DND-41 (cell line): Measurements from ENCODE around the gene ZDHHC14.

ENCODE experiments used
- EZH2 ChIP-seq: IDR thresholded peaks from 3 replicates; pipeline ENCODE4 v1.6.1; 2012; ENCODE audit warnings: borderline replicate concordance, low read depth, mild to moderate bottlenecking, moderate library complexity, low read length, inconsistent platforms; ENCODE audit not compliant: severe bottlenecking
- TF ChIP-seq, protein P1 (sequence below): IDR thresholded peaks from 2 replicates; pipeline ENCODE4 v1.5.1; 2012; ENCODE audit warnings: borderline replicate concordance, low read length, moderate library complexity, mild to moderate bottlenecking; ENCODE audit not compliant: poor library complexity, severe bottlenecking; ENCODE audit errors: extremely low read depth

DNA sequence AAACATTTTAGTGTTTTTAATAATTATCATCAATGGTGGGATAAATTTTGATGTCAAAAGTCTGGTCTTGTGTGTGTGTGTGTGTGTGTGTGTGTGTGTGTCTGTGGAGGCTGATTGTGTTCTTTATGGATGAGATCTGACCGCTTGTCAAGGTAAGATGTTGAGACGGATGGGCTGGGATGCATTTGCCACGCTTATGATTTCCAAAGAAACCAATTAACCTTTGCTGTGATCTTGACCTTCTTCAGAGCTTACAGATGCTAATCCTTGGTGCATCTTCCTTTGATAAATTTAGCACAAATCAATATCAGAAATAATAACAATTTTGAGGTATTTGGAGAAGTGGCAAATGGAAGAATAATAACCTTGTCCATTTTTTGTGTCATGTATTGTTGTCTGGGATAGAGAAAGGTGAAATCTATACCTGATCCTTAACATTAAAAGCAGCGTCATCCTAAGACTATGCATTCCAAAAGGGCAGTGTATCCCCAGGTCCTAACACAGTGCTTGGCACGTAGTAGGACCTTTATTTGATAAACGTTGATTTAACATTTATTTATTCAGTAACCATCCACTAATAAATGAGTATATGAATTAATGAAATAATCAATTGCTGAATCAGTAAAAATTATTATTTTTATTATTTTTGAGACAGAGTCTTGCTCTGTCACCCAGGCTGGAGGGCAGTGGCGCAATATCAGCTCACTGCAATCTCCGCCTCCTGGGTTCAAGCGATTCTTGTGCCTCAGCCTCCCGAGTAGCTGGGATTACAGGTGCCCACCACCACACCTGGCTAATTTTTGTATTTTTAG lies 70.1 kb downstream of the ZDHHC14 start:
- TF ChIP-seq, protein P1, sequence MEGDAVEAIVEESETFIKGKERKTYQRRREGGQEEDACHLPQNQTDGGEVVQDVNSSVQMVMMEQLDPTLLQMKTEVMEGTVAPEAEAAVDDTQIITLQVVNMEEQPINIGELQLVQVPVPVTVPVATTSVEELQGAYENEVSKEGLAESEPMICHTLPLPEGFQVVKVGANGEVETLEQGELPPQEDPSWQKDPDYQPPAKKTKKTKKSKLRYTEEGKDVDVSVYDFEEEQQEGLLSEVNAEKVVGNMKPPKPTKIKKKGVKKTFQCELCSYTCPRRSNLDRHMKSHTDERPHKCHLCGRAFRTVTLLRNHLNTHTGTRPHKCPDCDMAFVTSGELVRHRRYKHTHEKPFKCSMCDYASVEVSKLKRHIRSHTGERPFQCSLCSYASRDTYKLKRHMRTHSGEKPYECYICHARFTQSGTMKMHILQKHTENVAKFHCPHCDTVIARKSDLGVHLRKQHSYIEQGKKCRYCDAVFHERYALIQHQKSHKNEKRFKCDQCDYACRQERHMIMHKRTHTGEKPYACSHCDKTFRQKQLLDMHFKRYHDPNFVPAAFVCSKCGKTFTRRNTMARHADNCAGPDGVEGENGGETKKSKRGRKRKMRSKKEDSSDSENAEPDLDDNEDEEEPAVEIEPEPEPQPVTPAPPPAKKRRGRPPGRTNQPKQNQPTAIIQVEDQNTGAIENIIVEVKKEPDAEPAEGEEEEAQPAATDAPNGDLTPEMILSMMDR: no peak
- TF ChIP-seq EZH2: no peak
